ENCODE data around the gene SPG7.
A peak's percentile ranks its signal among the peaks of the same experiment; 100 is the strongest.

The SPG7 gene

GRCh38 chr16:89547291-89547690 lies 39.1 kb downstream of the SPG7 start:
- DNase-seq (ENCODE audit: low spot score) = no peak

- no peak for DNase-seq (ENCODE audit: low spot score)
Observed at GRCh38 chr16:89547860-89548259, 39.7 kb downstream of the SPG7 start.

GRCh38 chr16:89548344-89549006 lies 40.3 kb downstream of the SPG7 start:
- DNase-seq (ENCODE audit: low spot score) = no peak

- DNase-seq (ENCODE audit: low spot score) = no peak
Observed at GRCh38 chr16:89549007-89549700, 41.0 kb downstream of the SPG7 start.

- no peak for DNase-seq (ENCODE audit: low spot score)
Observed at GRCh38 chr16:89550421-89551007, 42.3 kb downstream of the SPG7 start.

DNA sequence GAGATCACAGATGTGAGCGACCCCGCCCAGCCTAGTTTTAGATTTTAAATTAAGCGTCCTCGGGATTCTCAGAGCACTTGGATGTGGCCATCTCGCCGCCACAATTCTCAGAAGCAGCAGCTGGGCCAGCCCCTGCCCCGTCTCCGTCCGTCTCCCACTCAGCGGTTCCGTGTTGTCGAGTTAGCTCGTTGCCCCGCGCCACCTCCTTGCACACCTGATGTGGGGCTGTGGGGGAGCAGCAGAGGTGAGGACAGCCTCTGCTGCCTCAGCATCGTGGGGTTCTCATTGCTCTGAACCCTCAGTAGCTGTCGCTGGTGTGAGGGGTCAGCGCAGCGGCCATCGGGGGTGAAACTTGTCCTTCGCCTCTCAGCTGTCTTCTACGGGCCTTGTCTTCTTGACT lies 44.1 kb downstream of the SPG7 start:
- DNase-seq (ENCODE audit: low spot score) = no peak

DNA sequence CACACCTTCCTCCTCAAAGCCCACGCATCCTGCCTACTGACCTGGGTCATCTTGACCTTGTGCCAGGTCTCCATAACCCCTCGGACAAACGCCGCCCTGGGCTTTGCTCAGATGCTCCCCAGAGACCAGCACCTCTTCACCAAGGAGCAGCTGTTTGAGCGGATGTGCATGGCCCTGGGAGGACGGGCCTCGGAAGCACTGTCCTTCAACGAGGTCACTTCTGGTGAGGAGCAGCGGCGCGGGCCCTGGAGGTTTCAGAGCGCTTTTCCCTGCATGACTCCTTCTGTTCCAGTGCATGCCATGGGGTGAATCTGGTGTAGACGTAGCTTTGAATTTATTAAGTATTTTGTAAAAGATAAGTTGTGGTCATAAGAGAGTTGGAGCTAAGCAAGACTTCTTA lies 44.7 kb downstream of the SPG7 start:
- no peak for DNase-seq (ENCODE audit: low spot score)

- DNase-seq (ENCODE audit: low spot score) = no peak
Observed at GRCh38 chr16:89553733-89554132, 45.5 kb downstream of the SPG7 start.

DNA sequence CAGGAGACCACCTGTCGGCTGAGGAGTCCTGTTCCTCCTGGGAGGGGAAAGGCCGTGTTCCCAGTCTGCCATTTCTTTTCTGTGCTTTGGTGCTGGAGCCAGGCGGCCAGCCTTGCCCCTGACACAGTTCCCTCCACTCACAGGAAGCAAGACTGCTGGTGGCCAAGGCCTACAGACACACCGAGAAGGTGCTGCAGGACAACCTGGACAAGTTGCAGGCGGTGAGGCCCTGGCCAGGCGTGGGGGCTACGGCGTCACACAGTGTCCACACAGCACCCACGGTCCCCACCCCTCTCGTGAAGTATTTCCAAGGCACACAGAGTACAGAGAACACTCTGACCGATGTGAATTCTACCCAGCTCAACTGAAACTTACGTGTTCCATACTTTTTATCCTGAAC lies 46.1 kb downstream of the SPG7 start:
- DNase-seq (ENCODE audit: low spot score) = no peak

DNA sequence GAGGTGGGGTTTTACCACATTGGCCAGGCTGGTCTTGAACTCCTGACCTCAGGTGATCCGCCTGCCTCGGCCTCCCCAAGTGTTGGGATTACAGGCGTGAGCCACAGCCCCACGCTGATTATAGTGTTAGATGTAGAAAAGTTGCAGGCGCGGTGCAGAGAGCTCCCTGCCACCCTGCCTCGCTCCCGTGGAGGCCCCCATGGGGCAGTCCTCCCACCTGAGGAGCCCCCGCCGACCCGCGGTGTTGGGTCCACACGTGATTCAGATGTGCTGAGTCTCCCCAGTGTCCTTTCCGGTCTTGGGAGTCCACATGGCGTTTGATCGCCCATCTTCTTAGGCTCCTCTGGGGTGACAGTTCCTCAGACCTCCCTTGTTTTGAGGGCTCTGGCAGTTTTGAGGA lies 47.1 kb downstream of the SPG7 start:
- DNase-seq (ENCODE audit: low spot score) = no peak

GRCh38 chr16:89555780-89556179 lies 47.6 kb downstream of the SPG7 start:
- DNase-seq (ENCODE audit: low spot score) = no peak

DNA sequence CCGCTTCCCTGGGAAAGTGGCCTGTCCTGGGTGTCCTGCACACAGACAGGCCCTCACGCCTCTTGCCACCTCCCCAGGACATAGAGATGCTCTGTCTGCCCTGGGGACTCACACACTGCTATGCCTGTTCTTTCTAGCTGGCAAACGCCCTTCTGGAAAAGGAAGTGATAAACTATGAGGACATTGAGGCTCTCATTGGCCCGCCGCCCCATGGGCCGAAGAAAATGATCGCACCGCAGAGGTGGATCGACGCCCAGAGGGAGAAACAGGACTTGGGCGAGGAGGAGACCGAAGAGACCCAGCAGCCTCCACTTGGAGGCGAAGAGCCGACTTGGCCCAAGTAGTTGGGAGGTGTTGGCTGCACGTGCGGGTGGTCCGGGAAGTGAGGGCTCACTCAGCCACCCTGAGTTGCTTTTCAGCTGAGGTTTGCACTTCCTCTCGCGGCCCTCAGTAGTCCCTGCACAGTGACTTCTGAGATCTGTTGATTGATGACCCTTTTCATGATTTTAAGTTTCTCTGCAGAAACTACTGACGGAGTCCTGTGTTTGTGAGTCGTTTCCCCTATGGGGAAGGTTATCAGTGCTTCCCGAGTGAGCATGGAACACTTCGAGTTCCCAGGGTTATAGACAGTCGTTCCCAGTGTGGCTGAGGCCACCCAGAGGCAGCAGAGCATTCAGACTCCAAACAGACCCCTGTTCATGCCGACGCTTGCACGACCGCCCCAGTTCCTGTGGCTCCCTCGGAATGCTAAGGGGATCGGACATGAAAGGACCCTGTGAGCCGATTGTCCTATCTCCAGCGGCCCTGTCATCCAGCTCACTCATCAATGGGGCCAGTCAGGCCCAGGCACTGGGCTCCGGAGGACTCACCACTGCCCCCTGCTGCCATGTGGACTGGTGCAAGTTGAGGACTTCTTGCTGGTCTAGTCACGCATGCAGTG lies 48.8 kb downstream of the SPG7 start:
- DNase-seq (ENCODE audit: low spot score) = peak; percentile 99

GRCh38 chr16:89557690-89558490 lies 49.7 kb downstream of the SPG7 start:
- DNase-seq (ENCODE audit: low spot score) = no peak

- peak; percentile 100 for DNase-seq (ENCODE audit: low spot score)
Observed at GRCh38 chr16:89560378-89561141, 52.4 kb downstream of the SPG7 start, which contains the start of gene RPL13. Gene RPL13 (plus strand): TSS chr16:89560682. CDS start chr16:89560960, 278 bp downstream.

DNA sequence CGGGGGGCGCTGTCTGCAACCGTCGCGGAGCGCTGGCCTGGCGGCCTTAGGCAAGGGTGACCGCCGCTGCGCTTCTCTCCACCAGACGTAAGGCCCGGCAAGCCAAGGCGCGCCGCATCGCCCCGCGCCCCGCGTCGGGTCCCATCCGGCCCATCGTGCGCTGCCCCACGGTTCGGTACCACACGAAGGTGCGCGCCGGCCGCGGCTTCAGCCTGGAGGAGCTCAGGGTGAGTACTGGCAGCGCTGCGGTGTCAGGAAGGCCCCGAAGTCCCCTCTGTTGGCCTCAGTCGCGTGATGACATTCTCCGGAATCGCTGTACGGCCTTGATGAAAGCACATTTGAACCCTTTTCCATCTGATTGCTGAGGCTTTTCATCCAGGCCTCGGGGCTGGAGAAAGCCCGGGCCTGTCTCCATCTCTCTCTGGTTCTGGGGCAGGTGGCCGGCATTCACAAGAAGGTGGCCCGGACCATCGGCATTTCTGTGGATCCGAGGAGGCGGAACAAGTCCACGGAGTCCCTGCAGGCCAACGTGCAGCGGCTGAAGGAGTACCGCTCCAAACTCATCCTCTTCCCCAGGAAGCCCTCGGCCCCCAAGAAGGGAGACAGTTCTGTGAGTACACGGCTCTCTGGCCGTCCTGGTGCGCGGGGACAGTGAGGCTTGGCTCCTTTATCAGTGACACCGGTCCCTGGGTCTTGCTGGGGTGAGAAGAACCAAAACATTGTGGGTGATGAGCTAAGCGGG lies 53.1 kb downstream of the SPG7 start:
- DNase-seq (ENCODE audit: low spot score) = no peak

DNA sequence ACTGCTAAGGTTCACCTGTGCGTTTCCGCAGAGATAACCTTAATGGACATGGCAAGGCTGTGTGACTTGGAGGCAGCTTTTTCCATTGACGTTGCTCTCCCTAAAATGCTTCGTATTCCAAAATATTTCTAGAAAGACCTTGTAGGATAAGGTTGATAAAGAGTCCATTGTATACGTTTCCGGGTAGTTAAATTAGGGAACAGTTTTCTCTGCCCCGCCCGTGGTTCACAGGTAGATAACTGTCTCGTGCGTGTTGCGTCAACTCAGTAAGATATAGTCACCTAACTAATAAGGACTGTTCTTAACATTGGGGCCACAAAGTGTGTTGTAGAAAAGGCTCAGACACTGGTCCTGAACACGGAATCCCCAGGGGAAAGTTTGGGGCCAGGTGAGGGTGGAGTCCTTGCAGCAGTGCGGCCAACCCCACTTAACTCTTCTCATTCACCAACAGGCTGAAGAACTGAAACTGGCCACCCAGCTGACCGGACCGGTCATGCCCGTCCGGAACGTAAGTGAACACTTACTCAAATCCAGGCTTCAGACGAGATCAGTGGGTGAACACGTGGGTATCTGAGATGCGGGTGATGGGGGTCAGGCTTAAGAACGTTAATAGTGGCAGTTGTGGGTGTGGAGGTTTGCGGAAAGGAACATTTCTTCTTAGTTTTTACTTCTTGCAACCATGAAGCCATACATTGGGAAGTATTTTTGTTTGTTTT lies 53.8 kb downstream of the SPG7 start:
- DNase-seq (ENCODE audit: low spot score) = no peak

DNA sequence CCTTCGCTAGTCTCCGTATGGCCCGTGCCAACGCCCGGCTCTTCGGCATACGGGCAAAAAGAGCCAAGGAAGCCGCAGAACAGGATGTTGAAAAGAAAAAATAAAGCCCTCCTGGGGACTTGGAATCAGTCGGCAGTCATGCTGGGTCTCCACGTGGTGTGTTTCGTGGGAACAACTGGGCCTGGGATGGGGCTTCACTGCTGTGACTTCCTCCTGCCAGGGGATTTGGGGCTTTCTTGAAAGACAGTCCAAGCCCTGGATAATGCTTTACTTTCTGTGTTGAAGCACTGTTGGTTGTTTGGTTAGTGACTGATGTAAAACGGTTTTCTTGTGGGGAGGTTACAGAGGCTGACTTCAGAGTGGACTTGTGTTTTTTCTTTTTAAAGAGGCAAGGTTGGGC lies 54.7 kb downstream of the SPG7 start:
- no peak for DNase-seq (ENCODE audit: low spot score)

GRCh38 chr16:89563639-89564392 lies 55.6 kb downstream of the SPG7 start:
- no peak for DNase-seq (ENCODE audit: low spot score)

All from HuH-7 (cell line).